ENCODE results near the gene ASXL2.
A peak's percentile ranks its signal among the peaks of the same experiment; 100 is the strongest.

The ASXL2 gene

DNA sequence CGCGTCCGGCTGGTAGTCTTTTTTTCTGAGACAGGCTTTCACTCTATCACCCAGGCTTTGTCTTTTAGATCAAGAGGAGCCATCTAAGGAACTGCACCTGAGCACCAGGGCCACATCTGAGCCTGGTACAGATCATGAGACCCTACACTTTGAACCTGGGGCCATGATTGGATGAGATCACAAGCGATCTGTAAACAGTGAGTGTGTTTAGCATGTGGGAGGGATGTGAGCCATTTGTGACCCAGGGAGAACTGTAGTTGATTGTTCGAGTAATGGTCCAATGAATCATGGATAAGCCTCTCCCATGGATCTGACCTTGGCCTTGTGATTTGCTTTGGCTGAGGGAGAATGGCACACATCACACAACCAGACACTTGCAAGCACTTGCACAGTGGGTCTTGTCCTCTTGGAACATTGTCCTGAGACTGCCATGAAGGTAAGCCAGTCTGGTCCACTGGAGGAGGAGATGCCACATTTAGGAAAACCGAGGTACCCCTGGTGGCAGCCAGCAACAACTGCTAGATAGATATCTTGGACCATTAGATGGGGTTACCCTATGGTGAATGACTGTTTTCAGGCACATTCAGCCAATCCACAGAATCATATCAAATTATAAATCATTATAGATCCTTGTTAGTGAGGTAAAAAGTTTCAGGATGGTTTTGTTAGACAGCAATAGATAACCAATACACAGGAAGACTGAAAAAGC, 185.4 kb downstream of the ASXL2 start:
- no peak for TF ChIP-seq PAX5 (IDR thresholded peaks at IDR 0.05; ENCODE audit: insufficient read depth, low read length, severe bottlenecking)
- no peak for TF ChIP-seq POU2F2 (IDR thresholded peaks at IDR 0.05; ENCODE audit: low read depth, low read length)
- DNase-seq (ENCODE audit: insufficient read length, low spot score) (no peak), FAIRE-seq (no peak)

DNA sequence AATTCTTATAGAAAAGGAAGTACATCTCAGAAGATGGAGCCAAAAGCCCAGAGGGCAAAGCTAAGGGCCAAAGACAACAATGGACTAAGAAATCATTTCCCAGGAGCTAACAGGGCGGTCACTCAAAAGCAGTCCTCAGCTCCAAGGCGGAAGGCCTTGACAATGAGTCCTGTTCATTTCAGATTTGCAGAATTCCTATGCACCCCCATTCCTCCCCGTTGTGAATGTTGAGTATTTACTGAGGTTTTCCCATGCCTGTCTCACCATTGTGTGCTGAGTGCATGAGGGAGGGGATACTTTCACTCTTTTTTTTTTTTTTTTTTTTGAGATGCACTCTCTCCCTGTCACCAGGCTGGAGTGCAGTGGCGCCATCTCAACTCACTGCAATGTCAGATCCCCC, 186.1 kb downstream of the ASXL2 start:
- TF ChIP-seq TAF1 (IDR thresholded peaks at IDR 0.05; ENCODE audit: low read depth, low read length) (no peak), POLR2AphosphoS5 (IDR thresholded peaks at IDR 0.05; ENCODE audit: low read depth, low read length) (no peak), POLR2A (IDR thresholded peaks at IDR 0.05; ENCODE audit: low read depth, low read length) (no peak), PAX5 (IDR thresholded peaks at IDR 0.05; ENCODE audit: insufficient read depth, low read length, severe bottlenecking) (no peak), POU2F2 (IDR thresholded peaks at IDR 0.05; ENCODE audit: low read depth, low read length) (no peak), SPI1 (IDR thresholded peaks at IDR 0.05; ENCODE audit: low read depth, low read length) (no peak)
- FAIRE-seq (no peak), DNase-seq (ENCODE audit: insufficient read length, low spot score) (no peak)

DNA sequence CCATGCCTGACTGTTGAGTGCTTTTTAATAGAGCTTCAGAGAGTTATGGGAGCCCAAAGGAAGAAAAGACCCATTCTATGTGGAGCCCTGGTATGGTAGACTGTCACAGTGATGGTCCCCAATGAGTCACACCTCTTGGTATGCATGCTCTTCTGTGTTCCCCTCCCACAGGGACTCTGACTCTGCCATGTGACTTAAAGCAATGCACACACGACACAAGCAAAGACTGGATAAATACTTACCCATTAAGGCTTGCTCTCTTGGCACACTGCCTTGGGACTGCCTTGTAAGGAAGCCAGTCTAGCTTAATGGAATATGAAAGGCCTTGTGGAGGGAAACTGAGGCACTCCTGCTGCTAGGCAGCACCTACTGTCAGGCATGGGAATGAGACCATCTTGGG, 188.2 kb downstream of the ASXL2 start:
- DNase-seq (ENCODE audit: insufficient read length, low spot score) (no peak), FAIRE-seq (peak; percentile 40)
- TF ChIP-seq POLR2A (IDR thresholded peaks at IDR 0.05; ENCODE audit: low read depth, low read length): no peak
- TF ChIP-seq POLR2AphosphoS5 (IDR thresholded peaks at IDR 0.05; ENCODE audit: low read depth, low read length): no peak
- no peak for TF ChIP-seq POU2F2 (IDR thresholded peaks at IDR 0.05; ENCODE audit: low read depth, low read length)
- TF ChIP-seq SPI1 (IDR thresholded peaks at IDR 0.05; ENCODE audit: low read depth, low read length): no peak
- TF ChIP-seq PAX5 (IDR thresholded peaks at IDR 0.05; ENCODE audit: insufficient read depth, low read length, severe bottlenecking): no peak
- TF ChIP-seq TAF1 (IDR thresholded peaks at IDR 0.05; ENCODE audit: low read depth, low read length): no peak

DNA sequence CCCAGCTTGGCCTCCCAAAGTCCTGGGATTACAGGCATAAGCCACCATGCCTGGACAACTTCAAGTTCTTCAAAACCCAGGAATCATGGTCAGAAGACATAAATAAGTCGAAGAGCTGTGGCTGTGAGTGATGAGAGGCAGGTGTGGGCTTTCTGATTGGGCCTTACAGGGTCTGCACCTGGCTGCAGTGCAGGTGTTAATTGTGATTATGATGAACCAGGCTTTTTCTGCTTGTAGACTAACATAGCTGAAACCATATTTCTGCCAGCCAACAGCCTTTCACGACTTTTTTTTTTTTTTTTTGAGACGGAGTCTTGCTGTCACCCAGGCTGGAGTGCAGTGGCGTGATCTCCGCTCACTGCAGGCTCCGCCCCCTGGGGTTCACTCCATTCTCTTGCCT, 190.1 kb downstream of the ASXL2 start:
- DNase-seq (ENCODE audit: insufficient read length, low spot score) (no peak), FAIRE-seq (no peak)
- no peak for TF ChIP-seq POLR2A (IDR thresholded peaks at IDR 0.05; ENCODE audit: low read depth, low read length)
- TF ChIP-seq SPI1 (IDR thresholded peaks at IDR 0.05; ENCODE audit: low read depth, low read length): no peak
- TF ChIP-seq POLR2AphosphoS5 (IDR thresholded peaks at IDR 0.05; ENCODE audit: low read depth, low read length): no peak
- no peak for TF ChIP-seq PAX5 (IDR thresholded peaks at IDR 0.05; ENCODE audit: insufficient read depth, low read length, severe bottlenecking)
- no peak for TF ChIP-seq TAF1 (IDR thresholded peaks at IDR 0.05; ENCODE audit: low read depth, low read length)
- no peak for TF ChIP-seq POU2F2 (IDR thresholded peaks at IDR 0.05; ENCODE audit: low read depth, low read length)

DNA sequence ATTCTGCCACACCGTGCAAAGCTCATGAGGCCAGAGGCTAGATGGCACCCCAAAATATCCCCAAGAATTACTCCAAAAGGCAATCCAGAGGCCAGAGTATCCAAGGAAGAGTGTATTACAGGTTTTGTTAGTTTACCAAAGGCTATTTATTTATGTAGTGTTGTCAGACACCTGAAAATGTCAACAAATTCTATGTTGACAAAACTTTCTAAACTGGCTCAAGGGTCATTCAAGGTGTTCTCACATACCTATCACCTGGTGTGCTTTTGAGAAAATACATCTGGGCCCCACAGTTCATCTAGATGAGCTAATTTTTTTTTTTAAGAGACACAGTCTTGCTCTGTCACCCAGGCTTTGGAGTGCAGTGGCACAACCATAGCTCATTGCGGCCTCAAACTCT, 192.5 kb downstream of the ASXL2 start:
- TF ChIP-seq POLR2AphosphoS5 (IDR thresholded peaks at IDR 0.05; ENCODE audit: low read depth, low read length) (no peak), SPI1 (IDR thresholded peaks at IDR 0.05; ENCODE audit: low read depth, low read length) (no peak), POLR2A (IDR thresholded peaks at IDR 0.05; ENCODE audit: low read depth, low read length) (no peak), PAX5 (IDR thresholded peaks at IDR 0.05; ENCODE audit: insufficient read depth, low read length, severe bottlenecking) (no peak), TAF1 (IDR thresholded peaks at IDR 0.05; ENCODE audit: low read depth, low read length) (no peak), POU2F2 (IDR thresholded peaks at IDR 0.05; ENCODE audit: low read depth, low read length) (no peak)
- DNase-seq (ENCODE audit: insufficient read length, low spot score): no peak
- FAIRE-seq: no peak

DNA sequence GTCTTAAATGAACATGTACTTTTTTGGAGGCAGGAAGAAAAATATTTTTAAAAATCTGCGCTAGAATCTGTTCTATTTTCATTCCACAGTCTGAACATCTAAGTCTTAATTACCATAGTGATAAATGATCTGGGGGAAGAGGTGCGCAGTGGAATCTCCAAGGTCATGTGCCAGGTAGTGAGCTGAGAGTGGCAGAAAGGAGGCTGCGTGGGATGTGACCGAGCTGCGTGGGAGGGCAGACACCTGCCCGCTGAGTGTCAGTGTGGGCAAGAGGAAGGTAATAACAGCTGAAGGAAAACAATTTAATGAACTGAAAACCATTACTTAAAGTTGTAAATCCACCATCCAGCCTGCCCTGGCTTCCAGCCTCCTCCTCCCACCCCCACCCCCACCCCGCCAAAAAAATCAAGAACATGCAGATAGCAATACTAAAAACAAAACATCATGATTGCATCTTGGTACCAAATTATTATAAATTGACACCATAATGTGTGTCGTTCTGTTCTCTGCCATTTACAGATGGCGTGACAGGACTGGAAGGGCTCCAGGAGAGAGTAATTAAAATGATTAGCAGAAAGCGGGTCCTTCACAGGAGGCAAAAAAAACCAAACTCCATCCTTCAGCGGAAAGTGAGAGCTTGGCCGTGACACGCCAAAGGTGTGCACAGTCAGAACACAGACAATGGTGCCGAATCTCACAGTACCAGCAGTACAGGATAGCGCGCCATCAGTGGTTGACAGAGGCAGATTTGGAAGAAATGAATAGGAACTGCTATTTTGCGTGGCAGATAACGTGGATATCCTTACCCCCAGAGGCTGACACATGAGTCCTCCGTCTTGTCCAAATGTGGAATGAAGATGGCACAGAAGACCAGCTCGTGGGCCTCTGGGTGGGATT, 193.5 kb downstream of the ASXL2 start:
- no peak for FAIRE-seq
- no peak for DNase-seq (ENCODE audit: insufficient read length, low spot score)
- TF ChIP-seq SPI1 (IDR thresholded peaks at IDR 0.05; ENCODE audit: low read depth, low read length) (no peak), POLR2AphosphoS5 (IDR thresholded peaks at IDR 0.05; ENCODE audit: low read depth, low read length) (no peak), TAF1 (IDR thresholded peaks at IDR 0.05; ENCODE audit: low read depth, low read length) (no peak), POLR2A (IDR thresholded peaks at IDR 0.05; ENCODE audit: low read depth, low read length) (no peak), PAX5 (IDR thresholded peaks at IDR 0.05; ENCODE audit: insufficient read depth, low read length, severe bottlenecking) (no peak), POU2F2 (IDR thresholded peaks at IDR 0.05; ENCODE audit: low read depth, low read length) (no peak)
